Endothelial cell of umbilical vein (primary cell): ENCODE data around the gene PINK1. TPM values are rescaled to one million over a fixed set of nuclear protein-coding genes. Genes with fewer than 3 reads are reported as not detected.

Experiments used
- BruUV-seq: library from RNA; stranded (reverse); fragments of 400-500 nt; replicated peaks from 2 replicates; lab custom pipeline; 2021; lab: Mats Ljungman, UMichigan
- CTCF ChIA-PET: fragments of 300-600, 350-600 bp; sonication (Branson Sonifier 250); formaldehyde crosslinking; loops from one replicate; lab custom pipeline; 2021; ENCODE audit warnings: antibody characterized with exemption, inconsistent platforms; lab: Charles Lee
- POLR2A ChIA-PET: fragments of 300-600, 350-600 bp; sonication (Branson Sonifier 250); formaldehyde crosslinking; loops from one replicate; lab custom pipeline; 2021; ENCODE audit warnings: antibody characterized with exemption, inconsistent platforms; lab: Charles Lee
- DNase-seq: peaks from one replicate; pipeline ENCODE4 v3.0.0-alpha.2; 2011; ENCODE audit warnings: low read depth, low spot score
- FAIRE-seq: peaks from 2 replicates; lab custom pipeline; 2011; peaks lifted over from hg19 to GRCh38; lab: Jason Lieb, UNC
- H2AFZ ChIP-seq: 2 replicates; pipeline ENCODE4 v1.6.0; 2012; ENCODE audit warnings: low read depth, low read length, control low read depth, inconsistent platforms
- H3K27ac ChIP-seq: 2 replicates; pipeline ENCODE4 v1.5.1; 2011; ENCODE audit warnings: low read depth, mild to moderate bottlenecking, control low read depth, low read length, moderate library complexity; ENCODE audit not compliant: insufficient read depth
- H3K27me3 ChIP-seq, 2 experiments: 2 replicates each; pipeline versions ENCODE4 v1.6.0 to v1.6.1; 2011; ENCODE audit warnings: low read length in 2 of 2, mixed read lengths in 1 of 2; ENCODE audit not compliant: control insufficient read depth in 2 of 2, insufficient read depth in 2 of 2
- H3K36me3 ChIP-seq, 2 experiments: 2 replicates in 1 of 2; 3 replicates in 1 of 2; pipeline ENCODE4 v1.5.1; 2011; ENCODE audit warnings: low read length in 2 of 2, mild to moderate bottlenecking in 1 of 2, moderate library complexity in 1 of 2; ENCODE audit not compliant: control insufficient read depth in 2 of 2, insufficient read depth in 2 of 2; ENCODE audit errors: extremely low read depth in 1 of 2
- H3K4me1 ChIP-seq: 3 replicates; pipeline ENCODE4 v1.5.1; 2011; ENCODE audit warnings: mild to moderate bottlenecking, low read length; ENCODE audit not compliant: control insufficient read depth, insufficient read depth; ENCODE audit errors: extremely low read depth
- H3K4me2 ChIP-seq: 2 replicates; pipeline ENCODE4 v1.6.1; 2011; ENCODE audit warnings: low read length, control low read depth, mixed read lengths; ENCODE audit not compliant: insufficient read depth
- H3K4me3 ChIP-seq, 3 experiments: fragments of 200-600 bp in 1 of 3; sonication (generic), shearing (Covaris generic) in 1 of 3; replicated peaks in 1 of 3; 2 replicates each; pipeline ENCODE4 v1.5.1; 2011 to 2016; ENCODE audit warnings: control low read depth in 3 of 3, low read length in 3 of 3, mild to moderate bottlenecking in 2 of 3, inconsistent platforms in 1 of 3, low read depth in 1 of 3, moderate library complexity in 1 of 3; ENCODE audit not compliant: insufficient read depth in 1 of 3
- H3K79me2 ChIP-seq: 2 replicates; pipeline ENCODE4 v1.6.0; 2012; ENCODE audit warnings: low read length, inconsistent platforms; ENCODE audit not compliant: control insufficient read depth, insufficient read depth
- H3K9ac ChIP-seq: replicated peaks from 2 replicates; pipeline ENCODE3; 2011; ENCODE audit warnings: low read length, control low read depth; ENCODE audit not compliant: insufficient read depth; ENCODE audit errors: extremely low read depth
- H3K9me1 ChIP-seq: replicated peaks from 3 replicates; pipeline ENCODE4 v1.6.0; 2011; ENCODE audit warnings: mild to moderate bottlenecking, low read length; ENCODE audit not compliant: control insufficient read depth, insufficient read depth; ENCODE audit errors: extremely low read depth
- H3K9me3 ChIP-seq: replicated peaks from 2 replicates; pipeline ENCODE4 v1.5.1; 2012; ENCODE audit warnings: low read length, inconsistent platforms; ENCODE audit not compliant: control insufficient read depth, insufficient read depth
- H4K20me1 ChIP-seq: replicated peaks from 2 replicates; pipeline ENCODE3; 2011; ENCODE audit warnings: mild to moderate bottlenecking, low read length; ENCODE audit not compliant: control insufficient read depth, insufficient read depth; ENCODE audit errors: extremely low read depth
- EZH2 ChIP-seq: IDR thresholded peaks from 2 replicates; pipeline ENCODE4 v1.6.1; 2012; ENCODE audit warnings: borderline replicate concordance, low read depth, mild to moderate bottlenecking, moderate library complexity, low read length, inconsistent platforms; ENCODE audit not compliant: severe bottlenecking
- FOS ChIP-seq: IDR thresholded peaks from 2 replicates; pipeline ENCODE4 v1.6.1; 2011; ENCODE audit warnings: mild to moderate bottlenecking, low read length, moderate library complexity, borderline replicate concordance; ENCODE audit not compliant: insufficient read depth
- GATA2 ChIP-seq: IDR thresholded peaks from 2 replicates; pipeline ENCODE4 v1.7.0; 2011; ENCODE audit warnings: low read depth, mild to moderate bottlenecking, moderate library complexity, mixed read lengths, low read length; ENCODE audit not compliant: insufficient read length, insufficient read depth
- JUN ChIP-seq: IDR thresholded peaks from 2 replicates; pipeline ENCODE4 v1.6.1; 2011; ENCODE audit warnings: borderline replicate concordance, low read depth; ENCODE audit not compliant: insufficient read length, insufficient read depth
- MAX ChIP-seq: IDR thresholded peaks from 2 replicates; pipeline ENCODE4 v1.6.1; 2011; ENCODE audit not compliant: insufficient read depth, insufficient read length
- MYC ChIP-seq: IDR thresholded peaks from one replicate; pipeline ENCODE4 v1.6.1; 2011; ENCODE audit warnings: mild to moderate bottlenecking, low read depth, low read length
- POLR2A ChIP-seq: IDR thresholded peaks from 2 replicates; pipeline ENCODE4 v1.6.1; 2012; ENCODE audit warnings: low read depth, mild to moderate bottlenecking, control low read depth, low read length
- POLR2AphosphoS5 ChIP-seq: IDR thresholded peaks from 2 replicates; pipeline ENCODE4 v1.6.1; 2012; ENCODE audit warnings: low read depth, mild to moderate bottlenecking, control low read depth, low read length, moderate library complexity; ENCODE audit not compliant: insufficient read depth
- dilution Hi-C: fragments of 300-500 bp; cut with MboI; formaldehyde crosslinking; loops from one replicate; pipeline ENCODE4 v1.15.0; 2019; ENCODE audit warnings: low sequenced_read_pairs; ENCODE audit not compliant: extremely low pct_ligation_motif_present
- intact Hi-C: fragments of 100-400 bp; cut with micrococcal nuclease; formaldehyde crosslinking; loops from one replicate; pipeline ENCODE4 v1.10.0; 2022
- polyA plus RNA-seq, 4 experiments: library from polyadenylated mRNA; depleted of rRNA in 3 of 4; stranded (reverse) in 3 of 4; unstranded in 1 of 4; fragments of >200 nt; gene quantifications; 2 replicates each; pipeline versions ENCODE4 v1.2.1 to v1.2.3, GENCODE V29; 2011 to 2012; ENCODE audit warnings: missing spikeins in 1 of 4
- total RNA-seq: library from RNA; stranded (reverse); gene quantifications from 2 replicates; pipeline ENCODE4 v1.2.3, GENCODE V29; 2021
- TF ChIP-seq, protein P1 (sequence below), 2 donors: IDR thresholded peaks; 1 replicate in 1 of 2; 2 replicates in 1 of 2; pipeline ENCODE4 v1.5.1; 2011; ENCODE audit warnings: low read length in 2 of 2, mild to moderate bottlenecking in 2 of 2, moderate library complexity in 2 of 2, control low read depth in 1 of 2, inconsistent platforms in 1 of 2, low read depth in 1 of 2; ENCODE audit not compliant: insufficient read depth in 1 of 2; ENCODE audit errors: extremely low read depth in 1 of 2

PINK1 gene
- total and polyA plus RNA-seq, 2 donors (not counting 3 experiments of a cell fraction or from before 2014, with no cell fraction given) = 27.3 to 27.9 TPM

DNA sequence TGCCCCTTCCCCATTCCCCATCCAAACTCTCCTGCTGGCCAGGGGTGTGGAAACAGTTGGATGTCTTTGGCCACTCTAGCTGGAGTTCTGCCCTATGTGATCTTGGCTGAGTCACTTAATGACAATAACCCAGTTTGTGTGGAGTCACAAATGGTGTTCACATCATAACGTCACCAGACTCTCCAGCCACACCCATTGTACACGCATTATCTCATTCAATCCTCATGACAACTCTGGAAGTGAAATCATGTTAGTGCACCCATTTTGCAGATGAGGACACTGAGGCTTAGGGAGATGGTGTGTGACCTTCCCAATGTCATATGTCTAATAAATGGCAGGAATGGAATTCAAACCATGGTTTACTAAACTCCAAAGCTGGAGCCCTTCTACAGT is 45.6 kb upstream of the PINK1 start:
- ChIA-PET POLR2A (no interaction called here), CTCF (interaction anchor here (3.2 kb wide), 1 partner anchor 12 kb away, joined by 19 read pairs; no protein-coding TSS in a partner anchor)
- no peak for FAIRE-seq
- dilution Hi-C loops = no loop called here
- Histone ChIP-seq H4K20me1 (no peaks in the 10 kb centered on the region), H3K9me1 (no peaks in the 10 kb centered on the region), H3K4me2 (no peak overlapping the region), H3K79me2 (no peaks in the 10 kb centered on the region), H3K36me3 (no peaks in the 10 kb centered on the region), H2AFZ (no peak overlapping the region), H3K4me1 (peaks cover 15% of the 10 kb centered on the region), H3K9me3 (no peaks in the 10 kb centered on the region), H3K27ac (no peak overlapping the region), H3K9ac (no peak overlapping the region), H3K4me3 (no peak overlapping the region), H3K27me3 (peaks cover 2 to 13% of the 10 kb centered on the region in 2 experiments)
- no TSS peak for BruUV-seq
- DNase-seq = no peak
- TF ChIP-seq EZH2 = no peak
- TF ChIP-seq POLR2AphosphoS5 = no peak
- TF ChIP-seq MYC = no peak
- no peak for TF ChIP-seq JUN
- intact Hi-C loops = no loop called here

DNA sequence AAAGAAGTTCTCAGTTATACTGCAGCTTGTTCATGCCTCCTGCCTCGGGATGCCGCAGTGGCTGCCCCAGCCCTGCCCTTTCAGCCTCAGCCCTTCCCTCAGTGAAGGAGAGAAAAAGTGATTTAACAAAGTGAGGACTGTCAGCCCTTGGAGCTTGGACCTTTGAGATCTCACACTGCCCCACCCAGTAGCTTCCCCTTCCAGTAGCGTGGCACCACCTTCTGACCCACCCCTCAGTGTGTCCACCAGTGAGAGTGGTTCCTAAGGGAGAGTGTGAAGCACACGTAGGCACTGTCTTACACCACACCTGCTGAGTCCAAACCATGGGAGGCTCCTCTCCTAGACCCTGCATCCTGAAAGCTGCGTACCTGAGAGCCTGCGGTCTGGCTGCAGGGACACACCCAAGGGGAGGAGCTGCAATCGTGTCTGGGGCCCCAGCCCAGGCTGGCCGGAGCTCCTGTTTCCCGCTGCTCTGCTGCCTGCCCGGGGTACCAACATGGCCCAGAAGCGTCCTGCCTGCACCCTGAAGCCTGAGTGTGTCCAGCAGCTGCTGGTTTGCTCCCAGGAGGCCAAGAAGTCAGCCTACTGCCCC is 44.5 kb upstream of the PINK1 start, which contains the start of gene CDA:
Gene CDA (plus strand): TSS at position 464 of the 592 bp plus-strand sequence. CDS start 33 bp downstream, at position 497.
- DNase-seq = no peak
- ChIA-PET CTCF (interaction anchor here (2.0 to 3.2 kb wide), 3 partner anchors 13 to 45 kb away, joined by 11 to 19 read pairs (median 11); no protein-coding TSS in a partner anchor), POLR2A (no interaction called here)
- Histone ChIP-seq H3K27me3 (peaks cover 2 to 13% of the 10 kb centered on the region in 2 experiments), H3K9ac (no peak within 1 kb of the TSS), H3K4me1 (peaks cover 15% of the 10 kb centered on the region), H3K27ac (no peak within 1 kb of the TSS), H3K9me3 (no peaks in the 10 kb centered on the region), H3K4me2 (peak within 1 kb of the TSS; percentile 55), H2AFZ (peak within 1 kb of the TSS; percentile 5), H4K20me1 (no peaks in the 10 kb centered on the region), H3K9me1 (no peaks in the 10 kb centered on the region), H3K79me2 (no peaks in the 10 kb centered on the region), H3K4me3 (peak within 1 kb of the TSS in 1 of 3 experiments; percentile 20), H3K36me3 (no peaks in the 10 kb centered on the region)
- no peak for FAIRE-seq
- intact Hi-C loops (no loop called here), dilution Hi-C loops (no loop called here)
- no TSS peak for BruUV-seq
- no peak for TF ChIP-seq GATA2
- TF ChIP-seq, protein P1, sequence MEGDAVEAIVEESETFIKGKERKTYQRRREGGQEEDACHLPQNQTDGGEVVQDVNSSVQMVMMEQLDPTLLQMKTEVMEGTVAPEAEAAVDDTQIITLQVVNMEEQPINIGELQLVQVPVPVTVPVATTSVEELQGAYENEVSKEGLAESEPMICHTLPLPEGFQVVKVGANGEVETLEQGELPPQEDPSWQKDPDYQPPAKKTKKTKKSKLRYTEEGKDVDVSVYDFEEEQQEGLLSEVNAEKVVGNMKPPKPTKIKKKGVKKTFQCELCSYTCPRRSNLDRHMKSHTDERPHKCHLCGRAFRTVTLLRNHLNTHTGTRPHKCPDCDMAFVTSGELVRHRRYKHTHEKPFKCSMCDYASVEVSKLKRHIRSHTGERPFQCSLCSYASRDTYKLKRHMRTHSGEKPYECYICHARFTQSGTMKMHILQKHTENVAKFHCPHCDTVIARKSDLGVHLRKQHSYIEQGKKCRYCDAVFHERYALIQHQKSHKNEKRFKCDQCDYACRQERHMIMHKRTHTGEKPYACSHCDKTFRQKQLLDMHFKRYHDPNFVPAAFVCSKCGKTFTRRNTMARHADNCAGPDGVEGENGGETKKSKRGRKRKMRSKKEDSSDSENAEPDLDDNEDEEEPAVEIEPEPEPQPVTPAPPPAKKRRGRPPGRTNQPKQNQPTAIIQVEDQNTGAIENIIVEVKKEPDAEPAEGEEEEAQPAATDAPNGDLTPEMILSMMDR (IDR thresholded peaks at IDR 0.05; ENCODE audit: extremely low read depth in 1 of 2, insufficient read depth in 1 of 2, low read depth in 1 of 2, low read length in 2 of 2) = no peak
- TF ChIP-seq MYC = no peak
- no peak for TF ChIP-seq MAX
- TF ChIP-seq POLR2AphosphoS5 = no peak
- TF ChIP-seq FOS = no peak
- no peak for TF ChIP-seq JUN
- no peak for TF ChIP-seq POLR2A
